SK-N-SH treated with all-trans-retinoic acid at 6 μM for 48 hours (cell line): ENCODE data around the gene CPAMD8.

Experiments
- ATAC-seq: fragments of 200-7000 bp; cut with Tn5 transposase; 3 replicates; pipeline ENCODE4 v1.9.1; 2020; ENCODE audit warnings: mild to moderate bottlenecking, moderate library complexity
- ARNTL ChIP-seq: fragments of 450-650 bp; formaldehyde crosslinking; IDR thresholded peaks from 2 replicates; pipeline ENCODE4 v1.5.0; 2020; ENCODE audit warnings: low read depth, mild to moderate bottlenecking, moderate library complexity, borderline replicate concordance
- BACH2 ChIP-seq: fragments of 250-450 bp; sonication (Bioruptor Pico); IDR thresholded peaks from 2 replicates; pipeline ENCODE4 v1.9.0; 2021; ENCODE audit warnings: mild to moderate bottlenecking, borderline replicate concordance
- CREB5 ChIP-seq: fragments of 250-450 bp; sonication (Bioruptor Pico); IDR thresholded peaks from 2 replicates; pipeline ENCODE4 v1.5.1; 2020; ENCODE audit warnings: low read depth, mild to moderate bottlenecking, moderate library complexity
- CSRNP3 ChIP-seq: fragments of 250-450 bp; sonication (Bioruptor Pico); IDR thresholded peaks from 2 replicates; pipeline ENCODE4 v1.5.1; 2021; ENCODE audit warnings: mild to moderate bottlenecking, moderate library complexity
- ESRRG ChIP-seq: fragments of 250-450 bp; sonication (Bioruptor Pico); IDR thresholded peaks from 2 replicates; pipeline ENCODE4 v1.6.1; 2021; ENCODE audit warnings: mild to moderate bottlenecking
- GLIS3 ChIP-seq: fragments of 250-450 bp; sonication (Bioruptor Pico); IDR thresholded peaks from 2 replicates; pipeline ENCODE4 v1.5.0; 2020; ENCODE audit warnings: mild to moderate bottlenecking, moderate library complexity
- ISL1 ChIP-seq: fragments of 250-450 bp; sonication (Bioruptor Pico); IDR thresholded peaks from 2 replicates; pipeline ENCODE4 v2.1.2; 2022; ENCODE audit warnings: mild to moderate bottlenecking, moderate library complexity
- OSR1 ChIP-seq: fragments of 250-450 bp; sonication (Bioruptor Pico); IDR thresholded peaks from 2 replicates; pipeline ENCODE4 v1.8.0; 2022; ENCODE audit warnings: moderate library complexity, mild to moderate bottlenecking, inconsistent platforms
- PATZ1 ChIP-seq: fragments of 250-450 bp; sonication (Bioruptor Pico); IDR thresholded peaks from 2 replicates; pipeline ENCODE4 v1.8.0; 2020; ENCODE audit warnings: mild to moderate bottlenecking, moderate library complexity, borderline replicate concordance
- POU6F1 ChIP-seq: fragments of 250-450 bp; sonication (Bioruptor Pico); IDR thresholded peaks from 2 replicates; pipeline ENCODE4 v1.8.0; 2021; ENCODE audit warnings: low read depth, mild to moderate bottlenecking, moderate library complexity, borderline replicate concordance
- PPARA ChIP-seq: fragments of 250-450 bp; sonication (Bioruptor Pico); IDR thresholded peaks from 2 replicates; pipeline ENCODE4 v1.5.0; 2020; ENCODE audit warnings: mild to moderate bottlenecking, borderline replicate concordance
- RARB ChIP-seq: fragments of 250-450 bp; sonication (Bioruptor Pico); IDR thresholded peaks from 2 replicates; pipeline ENCODE4 v1.8.0; 2021; ENCODE audit warnings: mild to moderate bottlenecking, moderate library complexity
- SNAI2 ChIP-seq: fragments of 250-450 bp; sonication (Bioruptor Pico); IDR thresholded peaks from 2 replicates; pipeline ENCODE4 v1.5.0; 2020; ENCODE audit warnings: mild to moderate bottlenecking, moderate library complexity
- TCF4 ChIP-seq: fragments of 250-450 bp; sonication (Bioruptor Pico); IDR thresholded peaks from 2 replicates; pipeline ENCODE4 v1.8.0; 2021; ENCODE audit warnings: mild to moderate bottlenecking, moderate library complexity, borderline replicate concordance
- TOX ChIP-seq: fragments of 250-450 bp; sonication (Bioruptor Pico); IDR thresholded peaks from 2 replicates; pipeline ENCODE4 v1.8.0; 2021; ENCODE audit warnings: mild to moderate bottlenecking, moderate library complexity, borderline replicate concordance
- TSHZ2 ChIP-seq: fragments of 250-450 bp; sonication (Bioruptor Pico); IDR thresholded peaks from 2 replicates; pipeline ENCODE4 v1.5.0; 2020; ENCODE audit warnings: mild to moderate bottlenecking, moderate library complexity
- ZC3H10 ChIP-seq: fragments of 250-450 bp; sonication (Bioruptor Pico); IDR thresholded peaks from 2 replicates; pipeline ENCODE4 v1.5.1; 2021; ENCODE audit warnings: mild to moderate bottlenecking, moderate library complexity
- ZFP3 ChIP-seq: fragments of 250-450 bp; sonication (Bioruptor Pico); IDR thresholded peaks from 2 replicates; pipeline ENCODE4 v1.5.0; 2020; ENCODE audit warnings: mild to moderate bottlenecking, moderate library complexity
- ZFP30 ChIP-seq: fragments of 450-650 bp; formaldehyde crosslinking; IDR thresholded peaks from 2 replicates; pipeline ENCODE4 v1.5.0; 2022; ENCODE audit warnings: mild to moderate bottlenecking, moderate library complexity
- ZNF565 ChIP-seq: fragments of 450-650 bp; formaldehyde crosslinking; conservative IDR thresholded peaks from 2 replicates; pipeline ENCODE4 v1.5.0; 2020; ENCODE audit warnings: low read depth, mild to moderate bottlenecking, moderate library complexity
- ZNF70 ChIP-seq: fragments of 450-650 bp; formaldehyde crosslinking; IDR thresholded peaks from 2 replicates; pipeline ENCODE4 v1.5.0; 2020; ENCODE audit warnings: mild to moderate bottlenecking, moderate library complexity
- ZNF8 ChIP-seq: fragments of 450-650 bp; formaldehyde crosslinking; IDR thresholded peaks from 2 replicates; pipeline ENCODE4 v1.5.0; 2020; ENCODE audit warnings: mild to moderate bottlenecking, moderate library complexity

Gene CPAMD8

GRCh38 chr19:16896146-16897028, 130.2 kb downstream of the CPAMD8 start (continued):
- no peak for TF ChIP-seq TSHZ2 (CRISPR knock-in tag)
- TF ChIP-seq BACH2 (CRISPR knock-in tag), result no peak
- TF ChIP-seq PATZ1, result no peak
- no peak for TF ChIP-seq ZFP3 (CRISPR knock-in tag)
- no peak for TF ChIP-seq ISL1
- no peak for TF ChIP-seq RARB
- TF ChIP-seq SNAI2 (CRISPR knock-in tag), result no peak
- no peak for TF ChIP-seq ZNF565
- no peak for TF ChIP-seq ESRRG

GRCh38 chr19:16895467-16896145, 131.0 kb downstream of the CPAMD8 start:
- TF ChIP-seq ARNTL (CRISPR knock-in tag) (no peak), OSR1 (CRISPR knock-in tag) (no peak), CREB5 (CRISPR knock-in tag) (no peak), RARB (no peak), ZNF8 (no peak), TSHZ2 (CRISPR knock-in tag) (no peak), ZFP30 (CRISPR knock-in tag) (no peak), PATZ1 (no peak), TOX (CRISPR knock-in tag) (no peak), POU6F1 (CRISPR knock-in tag) (no peak), ZNF70 (CRISPR knock-in tag) (no peak), GLIS3 (CRISPR knock-in tag) (no peak), BACH2 (CRISPR knock-in tag) (no peak), ZNF565 (no peak), PPARA (CRISPR knock-in tag) (no peak), CSRNP3 (CRISPR knock-in tag) (no peak), ZC3H10 (no peak), TCF4 (CRISPR knock-in tag) (no peak), ISL1 (no peak), ESRRG (no peak)
- TF ChIP-seq, all 23 proteins: peak for 0
- no peak for ATAC-seq
